Testis (tissue), 3 donors: Measurements from ENCODE around the gene IPP. TPM values are rescaled to one million over a fixed set of nuclear protein-coding genes. Genes with fewer than 3 reads are reported as not detected.

ENCODE experiments used
- DNase-seq: peaks from one replicate; pipeline ENCODE4 v3.0.0-alpha.2; 2019
- H3K27ac ChIP-seq, 2 donors: fragments of 200-600 bp; sonication (generic); one replicate each; pipeline ENCODE4 v1.5.1; 2019
- H3K27me3 ChIP-seq: fragments of 200-600 bp; sonication (generic); one replicate; pipeline ENCODE4 v1.5.1; 2019
- H3K36me3 ChIP-seq: fragments of 200-600 bp; sonication (generic); one replicate; pipeline ENCODE4 v1.5.1; 2017; ENCODE audit warnings: low read depth; ENCODE audit errors: missing control alignments
- H3K4me1 ChIP-seq: fragments of 200-600 bp; sonication (generic); one replicate; pipeline ENCODE4 v1.5.1; 2019
- H3K4me3 ChIP-seq, 2 donors: fragments of 200-600 bp; sonication (generic); one replicate each; pipeline ENCODE4 v1.5.1; 2017 to 2019
- H3K9me3 ChIP-seq: fragments of 200-600 bp; sonication (generic); one replicate; pipeline ENCODE4 v1.5.1; 2017
- CTCF ChIP-seq, 3 experiments: fragments of 450-650 bp in 2 of 3; fragments of 200-600 bp in 1 of 3; sonication (generic) in 1 of 3; IDR thresholded peaks; one replicate each; pipeline ENCODE4 v1.5.1; 2016 to 2019; ENCODE audit warnings: antibody characterized with exemption in 3 of 3, mild to moderate bottlenecking in 2 of 3, moderate library complexity in 1 of 3
- POLR2A ChIP-seq: fragments of 450-650 bp; IDR thresholded peaks from one replicate; pipeline ENCODE4 v1.6.1; 2017; ENCODE audit warnings: antibody characterized with exemption, mild to moderate bottlenecking, moderate library complexity
- WGBS, 2 donors: methylation state at CpG; one replicate each; pipeline ENCODE4 v1.1.5; 2018; 5-methylcytosine and 5-hydroxymethylcytosine counted together
- intact Hi-C: fragments of 100-400 bp; cut with DNase I; formaldehyde crosslinking; loops from one replicate; pipeline ENCODE4 v1.15.1; 2023; ENCODE audit warnings: low total_unique reads
- polyA plus RNA-seq: library from polyadenylated mRNA; stranded (reverse); fragments of 350-450 nt; fragmentation: Illumina TruSeq; extraction: RNeasy Lipid Tissue Mini Kit (QIAGEN cat#74804); gene quantifications from one replicate; pipeline ENCODE4 v1.2.3, GENCODE V29; 2014; ENCODE audit warnings: low read depth, low replicate concordance; ENCODE audit not compliant: insufficient read depth
- total RNA-seq, 2 donors: library from RNA; depleted of rRNA; stranded (reverse); fragments of >200 nt; gene quantifications; one replicate each; pipeline ENCODE4 v1.2.3, GENCODE V29; 2016

The IPP gene
- total and polyA plus RNA-seq, 3 donors from 2014 or later = 12.5 to 26.3 (median 20.5) TPM

- TF ChIP-seq CTCF (IDR thresholded peaks at IDR 0.05) (no peak), POLR2A (no peak)
- no peaks in the 10 kb centered on the region for H3K36me3 ChIP-seq
- intact Hi-C loops = no loop called here
Observed at GRCh38 chr1:45656573-45657226, 93.8 kb downstream of the IPP start.

GRCh38 chr1:45654540-45655280 is 95.7 kb downstream of the IPP start:
- Histone ChIP-seq H3K36me3 (no peaks in the 10 kb centered on the region), H3K27ac (no peak overlapping the region), H3K4me3 (no peak overlapping the region), H3K27me3 (no peaks in the 10 kb centered on the region), H3K4me1 (no peaks in the 10 kb centered on the region), H3K9me3 (no peaks in the 10 kb centered on the region)
- TF ChIP-seq CTCF (IDR thresholded peaks at IDR 0.05) (no peak), POLR2A (no peak)
- intact Hi-C loops = no loop called here
- DNase-seq = no peak
- WGBS, 2 donors = 93 to 95% methylated on average over 12 of the region's 12 CpGs

More at GRCh38 chr1:45656573-45657226, 93.8 kb downstream of the IPP start:
- no peaks in the 10 kb centered on the region for H3K4me1 ChIP-seq
- H3K27me3 ChIP-seq = no peaks in the 10 kb centered on the region
- no peak for DNase-seq
- no peak overlapping the region for H3K27ac ChIP-seq
- WGBS, 2 donors = 96 to 99% methylated on average over 3 of the region's 3 CpGs
- H3K4me3 ChIP-seq = no peak overlapping the region
- no peaks in the 10 kb centered on the region for H3K9me3 ChIP-seq

Other genes starting within 250 kb of the IPP start
- 100 to 1,000 TPM; 180 to 185 TPM for gene PRDX1, start 228.8 kb downstream of the IPP start, total RNA-seq
- 251 TPM for gene PRDX1, start 228.8 kb downstream of the IPP start, polyA plus RNA-seq
- 10 to 100 TPM; 51.1 to 60.1 TPM for gene AKR1A1, start 199.8 kb downstream of the IPP start, total RNA-seq
- gene AKR1A1, start 199.8 kb downstream of the IPP start, polyA plus RNA-seq = 63.7 TPM
- gene NASP, start 166.6 kb downstream of the IPP start, total RNA-seq = 100 to 1,000 TPM; 184 to 194 TPM
- 206 TPM for gene NASP, start 166.6 kb downstream of the IPP start, polyA plus RNA-seq
- 1 to 10 TPM; 3.8 to 5.0 TPM for gene CCDC17, start 126.6 kb downstream of the IPP start, total RNA-seq
- gene CCDC17, start 126.6 kb downstream of the IPP start, polyA plus RNA-seq = 4.4 TPM
- gene GPBP1L1, start 64.1 kb downstream of the IPP start, total RNA-seq = 100 to 1,000 TPM; 178 to 233 TPM
- 151 TPM for gene GPBP1L1, start 64.1 kb downstream of the IPP start, polyA plus RNA-seq
- gene TMEM69, start 62.5 kb downstream of the IPP start, total RNA-seq = 10 to 100 TPM; 26.2 to 30.9 TPM
- 29.5 TPM for gene TMEM69, start 62.5 kb downstream of the IPP start, polyA plus RNA-seq
- gene MAST2, start 53.0 kb upstream of the IPP start, total RNA-seq = 100 to 1,000 TPM in 1 of 2 donors, 10 to 100 TPM in 1; 88.4 to 113 TPM
- 158 TPM for gene MAST2, start 53.0 kb upstream of the IPP start, polyA plus RNA-seq